HG03558 (cell line): Measurements from ENCODE around the gene ARHGEF10L.
"Not testable (repeated sequence)": the region's sequence is repeated elsewhere in the genome, so short reads cannot be mapped to it uniquely, and the experiment has no call there.

ENCODE experiments used
- ATAC-seq: cut with Tn5 transposase; IDR thresholded peaks from one replicate; pipeline ENCODE4 v1.9.1; 2021; ENCODE audit warnings: moderate number of reproducible peaks; ENCODE audit not compliant: unreplicated experiment; ENCODE audit errors: extremely low read depth

Gene ARHGEF10L

GRCh38 chr1:17725811-17726582 lies 186.5 kb downstream of the ARHGEF10L start:
- no peak for ATAC-seq

GRCh38 chr1:17728123-17728712 lies 188.7 kb downstream of the ARHGEF10L start:
- no peak for ATAC-seq

GRCh38 chr1:17729248-17729647 lies 189.8 kb downstream of the ARHGEF10L start:
- ATAC-seq: no peak

GRCh38 chr1:17729909-17730308 lies 190.4 kb downstream of the ARHGEF10L start:
- ATAC-seq: no peak

- ATAC-seq: no peak
Observed at GRCh38 chr1:17731460-17731859, 192.0 kb downstream of the ARHGEF10L start.

GRCh38 chr1:17732475-17732874 lies 193.0 kb downstream of the ARHGEF10L start:
- ATAC-seq: no peak

- no peak for ATAC-seq
Observed at GRCh38 chr1:17733661-17734060, 194.2 kb downstream of the ARHGEF10L start.

GRCh38 chr1:17734609-17735008 lies 195.1 kb downstream of the ARHGEF10L start:
- no peak for ATAC-seq

GRCh38 chr1:17735348-17735747 lies 195.8 kb downstream of the ARHGEF10L start:
- ATAC-seq: no peak

- no peak for ATAC-seq
Observed at GRCh38 chr1:17735793-17736192, 196.3 kb downstream of the ARHGEF10L start.

- no peak for ATAC-seq
Observed at GRCh38 chr1:17736625-17737024, 197.1 kb downstream of the ARHGEF10L start.

- ATAC-seq: no peak
Observed at GRCh38 chr1:17739050-17739449, 199.6 kb downstream of the ARHGEF10L start.

- ATAC-seq: no peak
Observed at GRCh38 chr1:17741052-17741451, 201.6 kb downstream of the ARHGEF10L start.

- ATAC-seq: no peak
Observed at GRCh38 chr1:17742583-17742982, 203.1 kb downstream of the ARHGEF10L start.

- no peak for ATAC-seq
Observed at GRCh38 chr1:17743008-17743647, 203.6 kb downstream of the ARHGEF10L start.

- no peak for ATAC-seq
Observed at GRCh38 chr1:17743925-17744324, 204.4 kb downstream of the ARHGEF10L start.

GRCh38 chr1:17744666-17745478 lies 205.4 kb downstream of the ARHGEF10L start:
- no peak for ATAC-seq

GRCh38 chr1:17745479-17745955 lies 206.0 kb downstream of the ARHGEF10L start:
- no peak for ATAC-seq

GRCh38 chr1:17746281-17746680 lies 206.8 kb downstream of the ARHGEF10L start:
- ATAC-seq: not testable (repeated sequence)

GRCh38 chr1:17746920-17747319 lies 207.4 kb downstream of the ARHGEF10L start:
- no peak for ATAC-seq
